Epithelial cell of esophagus (primary cell): ENCODE results near the gene MASP1.

Experiments used
- DNase-seq: peaks from one replicate; pipeline ENCODE4 v3.0.0; 2010; ENCODE audit warnings: low read depth
- H3K4me3 ChIP-seq: 2 replicates; pipeline ENCODE4 v1.5.1; 2011; ENCODE audit warnings: mild to moderate bottlenecking, low read length, control low read depth
- TF ChIP-seq, protein P1 (sequence below): IDR thresholded peaks from 2 replicates; pipeline ENCODE4 v1.5.1; 2011; ENCODE audit warnings: low read depth, mild to moderate bottlenecking, low read length, control low read depth, inconsistent platforms; ENCODE audit not compliant: insufficient read depth; ENCODE audit errors: missing control alignments

Gene MASP1

DNA sequence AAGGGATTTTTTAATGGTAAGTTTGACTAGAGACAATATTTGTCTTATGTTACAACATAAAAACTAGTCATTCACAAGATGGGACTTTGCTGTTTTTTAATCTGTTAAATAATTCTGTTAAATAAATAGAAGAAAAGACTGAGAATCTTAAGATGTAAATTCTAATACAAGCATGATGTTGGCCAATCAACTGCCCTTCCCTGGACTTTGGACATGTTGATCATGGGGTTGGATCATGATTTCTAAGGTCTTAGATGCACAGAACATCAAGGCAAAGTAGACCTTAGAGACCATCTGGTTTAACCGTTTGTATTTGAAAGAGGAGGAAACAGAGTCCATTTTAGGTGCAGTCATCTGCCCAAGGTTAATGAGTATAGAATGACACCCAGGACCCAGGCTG is 10.9 kb downstream of the MASP1 start:
- H3K4me3 ChIP-seq, result no peak overlapping the region
- TF ChIP-seq, protein P1, sequence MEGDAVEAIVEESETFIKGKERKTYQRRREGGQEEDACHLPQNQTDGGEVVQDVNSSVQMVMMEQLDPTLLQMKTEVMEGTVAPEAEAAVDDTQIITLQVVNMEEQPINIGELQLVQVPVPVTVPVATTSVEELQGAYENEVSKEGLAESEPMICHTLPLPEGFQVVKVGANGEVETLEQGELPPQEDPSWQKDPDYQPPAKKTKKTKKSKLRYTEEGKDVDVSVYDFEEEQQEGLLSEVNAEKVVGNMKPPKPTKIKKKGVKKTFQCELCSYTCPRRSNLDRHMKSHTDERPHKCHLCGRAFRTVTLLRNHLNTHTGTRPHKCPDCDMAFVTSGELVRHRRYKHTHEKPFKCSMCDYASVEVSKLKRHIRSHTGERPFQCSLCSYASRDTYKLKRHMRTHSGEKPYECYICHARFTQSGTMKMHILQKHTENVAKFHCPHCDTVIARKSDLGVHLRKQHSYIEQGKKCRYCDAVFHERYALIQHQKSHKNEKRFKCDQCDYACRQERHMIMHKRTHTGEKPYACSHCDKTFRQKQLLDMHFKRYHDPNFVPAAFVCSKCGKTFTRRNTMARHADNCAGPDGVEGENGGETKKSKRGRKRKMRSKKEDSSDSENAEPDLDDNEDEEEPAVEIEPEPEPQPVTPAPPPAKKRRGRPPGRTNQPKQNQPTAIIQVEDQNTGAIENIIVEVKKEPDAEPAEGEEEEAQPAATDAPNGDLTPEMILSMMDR, result no peak
- no peak for DNase-seq

DNA sequence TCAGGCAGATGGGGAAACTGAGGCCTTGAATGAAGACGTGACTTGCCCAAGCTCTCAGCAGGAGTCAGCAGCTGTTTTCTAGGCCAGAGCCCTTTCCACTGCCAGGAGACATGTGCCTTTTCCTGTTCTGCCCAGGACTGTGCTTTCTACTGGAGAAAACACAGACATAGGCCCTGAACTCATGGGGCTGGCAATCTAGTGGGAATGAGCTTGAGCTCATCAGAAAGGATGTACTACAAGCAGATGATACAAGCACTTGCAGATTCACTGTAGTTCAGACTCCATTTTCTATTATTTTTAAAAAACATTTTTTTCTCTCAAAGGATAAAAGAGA is 14.4 kb downstream of the MASP1 start:
- TF ChIP-seq, protein P1, result no peak
- DNase-seq, result no peak
- no peak overlapping the region for H3K4me3 ChIP-seq

DNA sequence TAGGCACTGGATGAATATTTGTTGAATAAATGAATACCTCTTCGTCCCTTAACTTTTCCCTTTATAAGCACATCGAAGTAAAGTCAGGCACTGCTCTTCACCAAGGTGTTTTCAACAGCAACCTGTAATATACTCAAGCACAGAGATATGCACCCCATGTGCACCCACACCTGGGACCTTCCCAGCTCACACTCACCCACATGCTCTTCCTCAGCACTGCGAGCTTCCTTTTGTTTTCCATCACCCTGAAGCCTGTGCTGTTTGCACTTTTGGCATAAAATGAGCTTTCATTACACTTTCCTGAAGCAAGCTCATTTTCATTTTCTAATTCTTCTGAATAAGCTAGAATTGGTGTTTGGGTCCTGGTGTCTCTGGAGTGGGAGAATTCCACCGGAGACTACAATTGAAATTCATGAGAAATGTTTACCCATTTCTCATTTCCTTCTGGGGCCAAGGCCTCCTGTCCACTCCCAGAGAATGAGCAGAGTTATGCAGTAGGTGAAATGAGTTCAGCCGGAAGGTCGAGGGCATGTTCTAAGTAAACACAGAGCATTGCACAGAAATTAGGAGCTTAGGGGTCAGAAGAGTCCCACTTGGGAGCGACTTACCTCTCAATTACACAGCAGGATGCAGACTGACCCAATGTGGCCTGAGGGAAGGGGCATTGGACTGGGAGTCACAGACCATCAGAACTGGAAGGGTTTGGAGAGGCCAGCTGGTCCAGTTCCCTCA is 15.0 kb downstream of the MASP1 start:
- no peak for DNase-seq
- no peak overlapping the region for H3K4me3 ChIP-seq
- TF ChIP-seq, protein P1, result no peak

DNA sequence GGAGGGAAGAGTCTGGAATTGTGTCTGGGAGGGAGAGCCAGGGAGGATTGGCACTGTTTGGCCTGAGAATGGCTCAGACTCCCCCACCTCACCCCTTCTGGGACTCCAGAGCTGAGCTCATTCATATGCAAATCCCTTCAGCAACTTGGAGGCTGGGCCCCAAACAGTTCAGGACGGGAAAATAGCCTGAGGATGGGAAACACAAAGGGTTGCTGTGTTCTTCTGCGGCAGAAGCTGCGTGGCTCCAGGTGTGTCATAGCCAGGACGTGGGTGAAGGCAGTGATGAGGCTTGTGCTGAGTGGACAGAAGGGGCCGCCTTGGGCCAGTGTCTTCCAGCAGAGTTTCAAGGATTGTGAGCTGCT is 16.6 kb downstream of the MASP1 start:
- no peak overlapping the region for H3K4me3 ChIP-seq
- TF ChIP-seq, protein P1, result no peak
- peak; percentile 68 for DNase-seq

DNA sequence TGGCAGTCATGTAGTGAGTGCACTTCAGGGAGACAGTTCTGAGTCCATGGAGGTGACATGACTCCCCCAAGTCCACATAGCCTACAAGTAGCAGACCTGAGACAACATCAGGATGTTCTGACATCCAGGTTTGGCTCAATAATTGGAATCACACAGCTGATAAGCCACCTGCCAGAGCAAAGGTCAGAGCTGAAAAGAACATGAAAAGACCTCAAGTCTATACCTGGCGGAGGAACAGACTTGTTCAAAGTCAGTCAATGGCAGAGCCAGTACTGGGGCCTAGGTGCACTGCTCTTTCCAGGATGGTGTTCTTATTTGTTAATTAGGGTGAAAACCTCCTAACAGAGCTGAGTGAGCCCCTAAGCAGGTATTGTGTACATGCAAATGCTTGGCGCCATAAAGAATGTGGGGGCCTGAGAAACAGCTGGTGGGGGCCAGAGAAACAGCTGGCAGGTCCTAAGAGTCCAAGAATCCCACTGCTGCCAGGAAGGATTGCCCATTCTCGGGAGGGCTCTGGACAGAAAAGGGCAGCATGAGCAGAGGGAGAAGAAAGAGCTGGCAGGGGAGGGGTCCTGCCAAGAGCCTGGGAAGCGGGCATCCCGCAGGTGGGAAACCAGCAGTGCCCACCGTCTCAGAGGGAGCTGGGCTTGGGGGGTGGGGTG is 17.1 kb downstream of the MASP1 start:
- TF ChIP-seq, protein P1, result no peak
- DNase-seq, result no peak
- no peak overlapping the region for H3K4me3 ChIP-seq

DNA sequence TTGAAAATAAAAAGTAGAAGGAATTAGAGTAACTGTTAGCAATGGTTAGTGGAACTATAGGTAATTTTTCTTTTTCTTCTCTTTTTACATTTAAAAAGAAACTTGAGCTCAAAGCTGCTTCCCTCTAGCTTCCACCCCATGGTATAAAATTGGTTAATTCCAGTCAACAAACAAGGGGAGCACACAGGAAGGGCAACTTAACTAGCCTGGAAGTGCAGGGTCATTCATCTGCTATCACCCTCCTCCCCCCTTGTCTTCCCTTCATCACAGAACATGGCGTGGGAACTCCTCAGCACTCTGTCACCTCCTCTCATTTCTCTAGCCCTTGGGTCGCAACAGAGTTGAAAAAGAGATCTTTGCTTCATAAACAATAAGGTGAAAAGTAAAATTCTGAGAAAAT is 20.0 kb downstream of the MASP1 start:
- no peak for DNase-seq
- TF ChIP-seq, protein P1, result no peak
- no peak overlapping the region for H3K4me3 ChIP-seq

DNA sequence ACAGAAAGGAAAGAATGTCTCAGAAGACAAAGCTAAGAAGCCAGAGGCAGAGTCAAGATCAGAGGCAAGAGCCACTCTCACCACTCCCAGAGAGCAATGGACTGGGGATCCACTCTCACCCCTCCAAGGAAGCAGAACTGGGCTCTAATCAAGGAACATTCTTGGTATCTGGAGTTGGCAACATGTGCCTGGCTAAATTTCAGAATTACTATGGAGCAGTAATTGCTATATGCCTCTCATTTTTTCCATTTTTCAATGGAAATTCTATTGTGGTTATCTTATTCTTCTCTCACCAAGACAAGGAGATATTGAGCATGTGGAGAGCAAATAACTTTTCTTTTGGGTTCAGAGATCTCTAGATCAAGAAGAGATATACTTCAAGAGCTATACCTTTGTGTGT is 22.1 kb downstream of the MASP1 start:
- no peak for DNase-seq
- TF ChIP-seq, protein P1, result no peak
- no peak overlapping the region for H3K4me3 ChIP-seq
